Stimulated activated CD4-positive, alpha-beta T cell treated with anti-CD3 and anti-CD28 coated beads, Interleukin-4, amount 100 ng/mL, for 1 hour (primary cell): ENCODE data around the gene RTN3.
A peak's percentile ranks its signal among the peaks of the same experiment; 100 is the strongest.
"Not testable (repeated sequence)": the region's sequence is repeated elsewhere in the genome, so short reads cannot be mapped to it uniquely, and the experiment has no call there.

Experiments used
- DNase-seq: peaks from one replicate; pipeline ENCODE4 v3.0.0-alpha.2; 2020

Gene RTN3

GRCh38 chr11:63683133-63683991 lies 2.1 kb downstream of the RTN3 start:
- no peak for DNase-seq

- not testable (repeated sequence) for DNase-seq
Observed at GRCh38 chr11:63685158-63685721, 3.9 kb downstream of the RTN3 start.

- DNase-seq, result no peak
Observed at GRCh38 chr11:63686926-63687325, 5.6 kb downstream of the RTN3 start.

GRCh38 chr11:63687845-63688244 lies 6.5 kb downstream of the RTN3 start:
- DNase-seq, result no peak

- no peak for DNase-seq
Observed at GRCh38 chr11:63694596-63694995, 13.3 kb downstream of the RTN3 start.

GRCh38 chr11:63698976-63699733 lies 17.9 kb downstream of the RTN3 start:
- DNase-seq, result no peak

- DNase-seq, result no peak
Observed at GRCh38 chr11:63699896-63700295, 18.6 kb downstream of the RTN3 start.

- DNase-seq, result no peak
Observed at GRCh38 chr11:63705526-63705925, 24.2 kb downstream of the RTN3 start.

- DNase-seq, result no peak
Observed at GRCh38 chr11:63708764-63709163, 27.5 kb downstream of the RTN3 start.

GRCh38 chr11:63709336-63709884 lies 28.1 kb downstream of the RTN3 start:
- DNase-seq, result no peak

- DNase-seq, result no peak
Observed at GRCh38 chr11:63710476-63711217, 29.3 kb downstream of the RTN3 start.

- DNase-seq, result no peak
Observed at GRCh38 chr11:63711838-63712237, 30.5 kb downstream of the RTN3 start.

GRCh38 chr11:63713766-63714165 lies 32.5 kb downstream of the RTN3 start:
- DNase-seq, result no peak

GRCh38 chr11:63716046-63716445 lies 34.7 kb downstream of the RTN3 start:
- no peak for DNase-seq

- DNase-seq, result no peak
Observed at GRCh38 chr11:63719001-63719400, 37.7 kb downstream of the RTN3 start.

- DNase-seq, result no peak
Observed at GRCh38 chr11:63719987-63720386, 38.7 kb downstream of the RTN3 start.

GRCh38 chr11:63720611-63721010 lies 39.3 kb downstream of the RTN3 start:
- no peak for DNase-seq

- no peak for DNase-seq
Observed at GRCh38 chr11:63729326-63729725, 48.0 kb downstream of the RTN3 start.

GRCh38 chr11:63736864-63737263 lies 55.6 kb downstream of the RTN3 start:
- DNase-seq, result no peak

- DNase-seq, result no peak
Observed at GRCh38 chr11:63737718-63738117, 56.4 kb downstream of the RTN3 start.

GRCh38 chr11:63738720-63739360 lies 57.5 kb downstream of the RTN3 start:
- DNase-seq, result peak; percentile 63
